GM12878 (cell line): Measurements from ENCODE around the gene GALNT17.

ENCODE experiments used
- CEBPB ChIP-seq, 2 experiments: fragments of 150-350 bp in 1 of 2; IDR thresholded peaks; 2 replicates each; pipeline ENCODE4 v1.6.1; 2012 to 2014; ENCODE audit warnings: low read depth in 2 of 2, low read length in 2 of 2, borderline replicate concordance in 1 of 2, inconsistent platforms in 1 of 2
- CREM ChIP-seq: IDR thresholded peaks from 2 replicates; pipeline ENCODE4 v1.6.1; 2014; ENCODE audit warnings: antibody characterized with exemption, low read depth
- FOXM1 ChIP-seq: IDR thresholded peaks from 2 replicates; pipeline ENCODE4 v1.6.1; 2012; ENCODE audit warnings: low read depth, mild to moderate bottlenecking, inconsistent platforms, low read length, moderate library complexity
- MTA2 ChIP-seq: fragments of 450-650 bp; IDR thresholded peaks from 2 replicates; pipeline ENCODE4 v1.6.1; 2016; ENCODE audit warnings: low read depth, mild to moderate bottlenecking, moderate library complexity
- POLR2A ChIP-seq: IDR thresholded peaks from 2 replicates; pipeline ENCODE4 v1.6.1; 2011; ENCODE audit warnings: low read depth, mild to moderate bottlenecking, low read length
- SREBF2 ChIP-seq: IDR thresholded peaks from 2 replicates; pipeline ENCODE4 v1.6.1; 2012; ENCODE audit warnings: mild to moderate bottlenecking, low read length
- YY1 ChIP-seq: IDR thresholded peaks from 2 replicates; pipeline ENCODE4 v1.6.1; 2011; ENCODE audit warnings: low read depth, mild to moderate bottlenecking, low read length
- ZNF274 ChIP-seq: IDR thresholded peaks from one replicate; pipeline ENCODE4 v1.8.0; 2011; ENCODE audit not compliant: insufficient read length, insufficient read depth
- TF ChIP-seq, protein P1 (sequence below), 3 experiments: IDR thresholded peaks in 2 of 3; conservative IDR thresholded peaks in 1 of 3; 2 replicates each; pipeline ENCODE4 v1.5.1; 2011; ENCODE audit warnings: low read depth in 3 of 3, low read length in 3 of 3, mild to moderate bottlenecking in 3 of 3, control low read depth in 2 of 3, moderate library complexity in 2 of 3, inconsistent platforms in 1 of 3, mixed read lengths in 1 of 3; ENCODE audit not compliant: control insufficient read depth in 2 of 3, insufficient read depth in 1 of 3; ENCODE audit errors: extremely low read depth in 1 of 3
- TF ChIP-seq, protein P2 (sequence below): IDR thresholded peaks from 2 replicates; pipeline ENCODE4 v1.6.1; 2012; ENCODE audit warnings: low read depth, low read length, improper control_type of control experiment

GRCh38 chr7:71716690-71717089 lies 584.7 kb downstream of the GALNT17 start:
- TF ChIP-seq, protein P1, sequence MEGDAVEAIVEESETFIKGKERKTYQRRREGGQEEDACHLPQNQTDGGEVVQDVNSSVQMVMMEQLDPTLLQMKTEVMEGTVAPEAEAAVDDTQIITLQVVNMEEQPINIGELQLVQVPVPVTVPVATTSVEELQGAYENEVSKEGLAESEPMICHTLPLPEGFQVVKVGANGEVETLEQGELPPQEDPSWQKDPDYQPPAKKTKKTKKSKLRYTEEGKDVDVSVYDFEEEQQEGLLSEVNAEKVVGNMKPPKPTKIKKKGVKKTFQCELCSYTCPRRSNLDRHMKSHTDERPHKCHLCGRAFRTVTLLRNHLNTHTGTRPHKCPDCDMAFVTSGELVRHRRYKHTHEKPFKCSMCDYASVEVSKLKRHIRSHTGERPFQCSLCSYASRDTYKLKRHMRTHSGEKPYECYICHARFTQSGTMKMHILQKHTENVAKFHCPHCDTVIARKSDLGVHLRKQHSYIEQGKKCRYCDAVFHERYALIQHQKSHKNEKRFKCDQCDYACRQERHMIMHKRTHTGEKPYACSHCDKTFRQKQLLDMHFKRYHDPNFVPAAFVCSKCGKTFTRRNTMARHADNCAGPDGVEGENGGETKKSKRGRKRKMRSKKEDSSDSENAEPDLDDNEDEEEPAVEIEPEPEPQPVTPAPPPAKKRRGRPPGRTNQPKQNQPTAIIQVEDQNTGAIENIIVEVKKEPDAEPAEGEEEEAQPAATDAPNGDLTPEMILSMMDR (IDR thresholded peaks at IDR 0.05 in 2 of 3, conservative IDR thresholded peaks at IDR 0.05 in 1 of 3; ENCODE audit: control insufficient read depth in 2 of 3, extremely low read depth in 1 of 3, insufficient read depth in 1 of 3, low read depth in 3 of 3, low read length in 3 of 3), result no peak
- no peak for TF ChIP-seq CREM
- TF ChIP-seq POLR2A, result no peak
- no peak for TF ChIP-seq YY1
- TF ChIP-seq CEBPB (IDR thresholded peaks at IDR 0.05; ENCODE audit: borderline replicate concordance in 1 of 2, low read depth in 2 of 2, low read length in 2 of 2), result no peak
- TF ChIP-seq, protein P2, sequence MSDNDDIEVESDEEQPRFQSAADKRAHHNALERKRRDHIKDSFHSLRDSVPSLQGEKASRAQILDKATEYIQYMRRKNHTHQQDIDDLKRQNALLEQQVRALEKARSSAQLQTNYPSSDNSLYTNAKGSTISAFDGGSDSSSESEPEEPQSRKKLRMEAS, result no peak
- TF ChIP-seq FOXM1, result no peak
- TF ChIP-seq ZNF274, result no peak
- no peak for TF ChIP-seq SREBF2
- no peak for TF ChIP-seq MTA2
